ENCODE measurements around the gene AQP7.

- TF ChIP-seq CTCF (conservative IDR thresholded peaks at IDR 0.05; ENCODE audit: low read depth, low read length) (no peak), EZH2 (IDR thresholded peaks at IDR 0.05; ENCODE audit: low read length, unreplicated experiment) (no peak), EZH2phosphoT487 (IDR thresholded peaks at IDR 0.05; ENCODE audit: borderline replicate concordance, low read length) (no peak)
Measured at GRCh38 chr9:33438926-33439680, 36.7 kb upstream of the AQP7 start.
